ELR (cell line): ENCODE measurements around the gene TMEM170B.
A peak's percentile ranks its signal among the peaks of the same experiment; 100 is the strongest.
"Not testable (repeated sequence)": the region's sequence is repeated elsewhere in the genome, so short reads cannot be mapped to it uniquely, and the experiment has no call there.

Experiments used
- DNase-seq: peaks from one replicate; pipeline ENCODE4 v3.0.0-alpha.2; 2015; ENCODE audit warnings: low read depth

The TMEM170B gene

GRCh38 chr6:11528996-11529395 lies 8.6 kb upstream of the TMEM170B start:
- no peak for DNase-seq

- peak; percentile 25 for DNase-seq
Measured at GRCh38 chr6:11532097-11532496, 5.5 kb upstream of the TMEM170B start.

GRCh38 chr6:11534561-11534960 lies 3.0 kb upstream of the TMEM170B start:
- DNase-seq: no peak

DNA sequence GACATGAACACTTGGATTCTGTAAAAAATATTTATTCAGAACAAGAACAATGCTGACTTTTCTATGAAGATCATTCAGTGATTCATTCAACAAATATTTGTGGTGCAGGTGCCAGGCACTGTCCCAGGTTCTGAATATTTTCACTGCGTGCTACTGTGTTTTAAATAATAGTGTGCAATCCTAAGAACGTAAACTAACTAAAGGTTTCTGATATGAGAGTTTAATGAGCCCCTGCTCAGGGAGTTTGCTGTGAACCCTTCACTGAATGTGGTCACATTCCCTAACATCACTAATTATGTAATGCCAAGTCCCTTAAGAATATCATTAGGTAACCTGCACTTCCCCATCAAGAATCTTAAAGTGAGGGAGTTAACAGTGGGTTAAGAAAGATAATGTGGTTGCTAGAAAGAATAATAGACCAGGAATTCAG lies 1.7 kb upstream of the TMEM170B start:
- DNase-seq: peak; percentile 70

DNA sequence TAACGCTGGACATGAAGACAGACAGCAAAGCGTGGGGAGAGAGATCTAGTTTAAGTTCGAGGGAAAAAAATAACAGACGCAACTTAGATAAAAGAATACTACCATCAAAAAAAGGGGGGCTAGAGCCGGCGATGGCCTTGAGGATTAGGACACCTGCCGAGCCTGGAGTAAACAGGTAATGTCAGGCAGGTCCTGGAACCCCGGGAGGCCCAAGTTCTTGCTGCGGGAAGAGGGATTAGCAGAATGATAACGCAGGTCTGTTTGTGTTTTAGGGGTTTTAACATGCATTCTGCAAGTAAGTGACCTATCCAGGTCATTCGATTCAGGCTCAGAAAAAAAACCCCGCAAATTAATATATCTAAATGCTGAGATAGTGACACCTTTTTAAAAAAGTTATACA lies 754 bp upstream of the TMEM170B start:
- DNase-seq: peak; percentile 10

GRCh38 chr6:11538052-11538818 lies 686 bp downstream of the TMEM170B start:
- peak; percentile 23 for DNase-seq

DNA sequence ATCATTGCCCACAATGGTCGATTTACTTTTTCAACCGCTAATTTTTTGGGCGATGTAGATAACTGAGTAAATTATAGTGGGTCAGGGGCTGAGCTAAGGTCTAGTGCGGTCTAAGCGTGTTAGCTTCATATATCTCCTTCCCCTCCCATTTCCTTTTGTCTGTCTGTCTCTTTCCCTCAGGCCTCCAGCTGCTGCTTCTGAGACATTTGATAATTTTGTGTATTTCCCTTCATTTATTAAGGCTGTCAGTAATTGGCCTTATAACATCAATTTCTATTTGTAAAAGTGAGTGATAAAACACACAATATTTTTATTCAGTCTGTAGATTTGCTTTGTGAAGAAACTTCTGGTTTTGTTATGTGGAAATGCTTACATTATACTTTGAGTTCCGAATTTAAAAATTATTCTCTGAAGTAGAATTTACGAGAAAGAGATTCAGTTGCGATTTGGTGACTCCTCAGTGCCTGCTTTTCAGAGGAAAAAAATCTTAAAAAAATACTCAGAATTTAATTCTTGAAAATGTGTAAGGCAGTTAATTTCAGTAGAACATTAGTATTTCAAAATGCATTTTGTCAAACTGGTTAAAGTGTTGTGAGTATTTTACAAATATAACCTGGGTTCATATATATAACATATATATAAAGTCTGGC lies 1.4 kb downstream of the TMEM170B start:
- DNase-seq: no peak

DNA sequence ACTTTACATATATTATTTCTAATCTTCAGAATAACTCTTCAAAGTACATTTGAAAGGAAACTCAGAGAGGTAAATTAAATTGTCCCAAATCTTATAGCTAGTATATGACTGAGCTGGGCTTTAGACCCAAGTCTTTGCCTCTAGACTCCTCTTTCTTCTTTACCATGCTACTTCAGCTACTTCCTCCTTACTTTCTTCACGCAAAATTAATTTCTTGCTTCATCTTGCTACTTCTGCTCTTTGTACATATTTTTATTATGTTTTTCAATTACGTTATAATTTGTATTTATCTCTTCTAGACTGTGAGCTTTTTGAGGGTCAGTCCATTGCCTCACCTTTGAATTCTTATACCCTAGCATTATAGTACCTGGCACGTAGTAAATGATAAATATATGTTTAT lies 5.3 kb downstream of the TMEM170B start:
- DNase-seq: no peak

GRCh38 chr6:11543919-11544518 lies 6.5 kb downstream of the TMEM170B start:
- no peak for DNase-seq

GRCh38 chr6:11547846-11548245 lies 10.3 kb downstream of the TMEM170B start:
- not testable (repeated sequence) for DNase-seq

DNA sequence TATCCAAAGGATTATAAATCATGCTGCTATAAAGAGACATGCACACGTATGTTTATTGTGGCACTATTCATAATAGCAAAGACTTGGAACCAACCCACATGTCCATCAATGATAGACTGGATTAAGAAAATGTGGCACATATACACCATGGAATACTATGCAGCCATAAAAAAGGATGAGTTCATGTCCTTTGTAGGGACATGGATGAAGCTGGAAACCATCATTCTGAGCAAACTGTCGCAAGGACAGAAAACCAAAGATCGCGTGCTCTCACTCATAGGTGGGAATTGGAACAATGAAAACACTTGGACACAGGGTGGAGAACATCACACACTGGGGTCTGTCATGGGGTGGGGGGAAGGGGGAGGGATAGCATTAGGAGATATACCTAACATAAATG lies 11.0 kb downstream of the TMEM170B start:
- DNase-seq: not testable (repeated sequence)

DNA sequence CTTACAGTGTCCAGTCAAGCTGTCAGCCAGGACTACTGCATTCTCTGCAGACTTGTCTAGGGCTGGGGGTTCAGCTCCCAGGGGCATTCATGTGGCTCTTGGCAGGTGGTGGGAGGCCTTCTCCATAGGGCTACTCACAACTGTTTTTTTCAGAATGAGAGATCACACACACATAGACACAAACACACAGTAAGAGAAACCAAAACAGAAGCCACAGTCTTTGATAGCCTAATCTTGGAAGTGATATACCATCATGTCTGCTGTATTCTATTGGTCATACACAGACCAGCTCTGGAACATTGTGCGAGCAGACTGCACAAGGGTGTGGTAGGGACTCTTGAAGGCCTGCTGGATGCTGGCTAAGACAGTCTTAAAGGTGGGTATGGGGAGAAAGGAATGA lies 13.5 kb downstream of the TMEM170B start:
- DNase-seq: no peak

GRCh38 chr6:11552442-11552841 lies 14.9 kb downstream of the TMEM170B start:
- no peak for DNase-seq

GRCh38 chr6:11553824-11554223 lies 16.3 kb downstream of the TMEM170B start:
- DNase-seq: no peak

DNA sequence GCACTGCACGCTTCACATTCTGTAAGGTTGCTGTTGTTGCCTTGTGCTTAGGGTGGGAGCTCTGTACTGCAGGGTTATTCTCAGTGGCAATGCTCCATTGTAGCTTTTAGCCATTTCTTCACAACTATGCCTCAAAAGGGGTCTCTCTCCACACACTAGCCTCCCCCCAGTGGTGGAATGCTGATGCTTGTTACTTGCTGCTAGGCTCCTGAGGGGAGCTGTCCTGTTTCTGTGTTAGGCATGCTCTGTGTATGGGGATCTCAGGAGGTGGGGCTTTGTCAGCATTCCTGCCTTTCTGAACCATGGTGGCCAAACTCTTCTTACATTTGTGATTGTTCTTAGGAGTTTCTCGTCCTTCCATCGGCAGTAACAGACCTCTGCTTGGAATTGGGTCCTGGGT lies 18.8 kb downstream of the TMEM170B start:
- DNase-seq: no peak

DNA sequence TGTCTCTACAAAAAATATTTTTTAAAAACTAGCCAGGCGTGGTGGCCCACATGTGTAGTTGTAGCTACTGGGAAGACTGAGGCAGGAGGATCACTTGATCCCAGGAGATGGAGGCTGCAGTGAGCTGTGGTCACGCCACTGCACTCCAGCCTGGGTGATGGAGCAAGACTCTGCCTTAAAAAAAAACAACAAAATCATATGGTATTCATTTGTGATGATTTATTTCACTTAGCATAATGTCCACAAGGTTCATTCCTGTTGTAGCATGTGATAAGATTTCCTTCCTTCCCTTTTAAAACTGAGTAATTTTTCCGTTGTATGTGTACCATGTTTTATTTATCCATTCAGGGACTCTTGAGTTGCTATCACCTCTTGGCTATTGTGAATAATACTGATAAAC lies 26.2 kb downstream of the TMEM170B start:
- no peak for DNase-seq

GRCh38 chr6:11566609-11567008 lies 29.1 kb downstream of the TMEM170B start:
- DNase-seq: no peak

DNA sequence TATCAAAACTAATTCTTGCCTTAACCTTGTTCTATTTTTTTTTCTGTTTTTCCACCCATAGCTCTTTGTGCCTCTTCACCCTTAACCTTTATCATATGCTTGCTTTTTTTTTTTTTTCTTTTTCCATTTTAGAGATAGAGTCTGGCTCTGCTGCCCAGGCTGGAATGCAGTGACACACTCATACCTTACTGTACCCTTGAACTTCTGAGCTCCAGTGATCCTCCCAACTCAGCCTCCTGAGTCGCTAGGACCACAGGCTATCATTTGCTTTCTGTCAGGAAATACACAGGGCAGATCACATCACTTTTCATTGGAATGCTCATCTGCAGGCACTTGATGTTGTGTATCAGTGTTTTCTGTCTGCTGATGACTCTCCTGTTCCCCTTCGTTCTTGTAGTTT lies 33.5 kb downstream of the TMEM170B start:
- DNase-seq: no peak

DNA sequence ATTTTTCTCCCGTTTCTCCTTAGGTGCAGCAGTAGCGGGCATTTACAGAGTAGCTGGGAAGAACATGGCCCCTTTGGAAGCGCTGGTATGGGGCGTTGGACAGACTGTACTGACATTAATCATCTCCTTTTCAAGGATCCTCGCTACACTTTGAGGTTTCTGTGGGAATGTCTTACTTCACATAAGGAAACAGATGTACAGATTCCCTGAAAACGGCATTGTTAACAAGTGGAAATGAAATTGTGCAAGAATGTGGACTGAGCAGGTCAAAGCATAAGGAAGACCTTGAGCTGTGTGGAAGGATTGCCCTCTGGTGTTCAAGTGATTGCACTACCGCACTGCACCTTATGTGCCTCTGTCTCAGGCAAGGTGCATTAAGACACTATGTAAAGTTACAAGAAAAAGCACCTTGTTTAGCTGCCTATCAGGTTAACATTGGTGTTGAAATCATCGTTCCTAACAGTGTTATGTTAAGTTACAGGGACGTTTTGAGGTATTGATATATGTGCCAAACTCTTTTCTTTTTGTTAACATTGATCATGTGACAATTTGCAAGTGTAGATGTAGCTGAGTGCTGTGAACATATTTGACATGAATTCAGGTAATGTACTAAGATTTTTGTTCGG lies 38.0 kb downstream of the TMEM170B start:
- DNase-seq: peak; percentile 80

- no peak for DNase-seq
Measured at GRCh38 chr6:11580686-11581405, 43.3 kb downstream of the TMEM170B start.

- peak; percentile 26 for DNase-seq
Measured at GRCh38 chr6:11584244-11584643, 46.7 kb downstream of the TMEM170B start.

DNA sequence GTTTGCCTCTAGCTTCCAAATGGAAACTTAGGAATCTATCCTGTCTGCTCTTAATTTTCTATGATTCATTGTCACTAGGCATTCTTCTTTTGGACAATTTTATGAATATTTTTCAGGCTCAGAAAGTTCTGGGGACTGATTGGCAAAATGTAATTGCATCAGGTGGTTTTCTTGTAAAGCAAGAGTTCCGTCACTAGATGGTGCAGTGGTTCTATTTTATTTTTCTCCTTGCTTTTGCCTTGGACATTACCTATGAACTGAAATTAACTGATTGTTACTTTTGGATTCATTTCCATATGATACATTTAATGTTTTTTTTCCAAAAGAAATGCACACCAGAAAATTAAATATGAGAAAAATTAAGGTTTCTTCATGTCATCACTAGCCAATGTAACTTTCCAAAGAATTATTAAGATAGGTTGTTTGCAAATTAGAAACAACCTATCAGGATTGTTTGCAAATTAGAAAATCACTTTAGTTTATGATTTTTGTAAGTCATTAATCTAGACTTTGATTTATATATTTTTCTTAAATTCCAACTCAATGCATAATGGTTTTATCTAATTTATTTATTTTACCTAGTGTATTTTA lies 48.0 kb downstream of the TMEM170B start:
- DNase-seq: peak; percentile 80
